Progenitor cell of endocrine pancreas (in vitro differentiated cells): ENCODE data around the gene LRBA. TPM values are rescaled to one million over a fixed set of nuclear protein-coding genes. Genes with fewer than 3 reads are reported as not detected.

Experiments used
- DNase-seq: peaks from one replicate; pipeline ENCODE4 v3.0.0; 2021; ENCODE audit warnings: low spot score; ENCODE audit not compliant: unreplicated experiment
- H3K27ac Mint-ChIP-seq: 2 replicates; pipeline ENCODE4 v1.8.0; 2021; ENCODE audit warnings: mild to moderate bottlenecking, moderate library complexity, mixed read lengths
- H3K27me3 Mint-ChIP-seq: 2 replicates; pipeline ENCODE4 v1.8.0; 2021; ENCODE audit warnings: mixed read lengths
- H3K36me3 Mint-ChIP-seq: 2 replicates; pipeline ENCODE4 v1.8.0; 2022; ENCODE audit warnings: mixed read lengths; ENCODE audit not compliant: insufficient read depth
- H3K4me1 Mint-ChIP-seq: 2 replicates; pipeline ENCODE4 v1.8.0; 2021; ENCODE audit warnings: low read depth, mixed read lengths
- H3K4me3 Mint-ChIP-seq: 2 replicates; pipeline ENCODE4 v1.8.0; 2021; ENCODE audit warnings: low read depth, mild to moderate bottlenecking, moderate library complexity, mixed read lengths
- H3K9me3 Mint-ChIP-seq: 2 replicates; pipeline ENCODE4 v1.8.0; 2021; ENCODE audit warnings: low read depth, mixed read lengths
- total RNA-seq: library from RNA; stranded (reverse); gene quantifications from 2 replicates; pipeline ENCODE4 v1.2.1, GENCODE V29; 2021
- TF ChIP-seq, protein P1 (sequence below): fragments of 200-600 bp; sonication (generic); IDR thresholded peaks from one replicate; pipeline ENCODE4 v1.5.0; 2021; ENCODE audit warnings: antibody characterized with exemption, mild to moderate bottlenecking; ENCODE audit not compliant: unreplicated experiment

Gene LRBA
- total RNA-seq, 1 donor from 2014 or later, result 95.2 TPM

DNA sequence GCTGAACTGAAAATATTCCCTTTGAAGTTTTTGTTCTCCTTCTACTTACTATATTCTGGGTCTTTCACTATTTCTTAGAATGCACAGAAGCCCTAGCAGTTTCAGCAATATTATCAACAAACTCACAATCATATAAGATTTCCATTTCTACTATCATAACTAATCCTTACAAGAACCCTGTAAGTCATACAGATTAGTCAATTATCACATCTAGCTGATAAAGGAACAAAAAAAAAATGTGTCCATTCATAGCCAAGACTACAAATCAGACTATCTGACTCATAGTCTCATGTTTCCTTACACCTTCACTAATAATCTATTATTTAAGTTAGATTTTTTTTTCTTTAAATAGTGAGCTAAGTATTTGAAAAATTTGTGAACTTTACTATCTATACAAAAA, 72.5 kb downstream of the LRBA start:
- TF ChIP-seq, protein P1, sequence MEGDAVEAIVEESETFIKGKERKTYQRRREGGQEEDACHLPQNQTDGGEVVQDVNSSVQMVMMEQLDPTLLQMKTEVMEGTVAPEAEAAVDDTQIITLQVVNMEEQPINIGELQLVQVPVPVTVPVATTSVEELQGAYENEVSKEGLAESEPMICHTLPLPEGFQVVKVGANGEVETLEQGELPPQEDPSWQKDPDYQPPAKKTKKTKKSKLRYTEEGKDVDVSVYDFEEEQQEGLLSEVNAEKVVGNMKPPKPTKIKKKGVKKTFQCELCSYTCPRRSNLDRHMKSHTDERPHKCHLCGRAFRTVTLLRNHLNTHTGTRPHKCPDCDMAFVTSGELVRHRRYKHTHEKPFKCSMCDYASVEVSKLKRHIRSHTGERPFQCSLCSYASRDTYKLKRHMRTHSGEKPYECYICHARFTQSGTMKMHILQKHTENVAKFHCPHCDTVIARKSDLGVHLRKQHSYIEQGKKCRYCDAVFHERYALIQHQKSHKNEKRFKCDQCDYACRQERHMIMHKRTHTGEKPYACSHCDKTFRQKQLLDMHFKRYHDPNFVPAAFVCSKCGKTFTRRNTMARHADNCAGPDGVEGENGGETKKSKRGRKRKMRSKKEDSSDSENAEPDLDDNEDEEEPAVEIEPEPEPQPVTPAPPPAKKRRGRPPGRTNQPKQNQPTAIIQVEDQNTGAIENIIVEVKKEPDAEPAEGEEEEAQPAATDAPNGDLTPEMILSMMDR, result no peak
- no peaks in the 10 kb centered on the region for H3K9me3 Mint-ChIP-seq
- no peaks in the 10 kb centered on the region for H3K36me3 Mint-ChIP-seq
- H3K4me1 Mint-ChIP-seq, result peaks cover 12% of the 10 kb centered on the region
- H3K27ac Mint-ChIP-seq, result no peak overlapping the region
- H3K4me3 Mint-ChIP-seq, result no peak overlapping the region
- no peaks in the 10 kb centered on the region for H3K27me3 Mint-ChIP-seq
- DNase-seq, result no peak

DNA sequence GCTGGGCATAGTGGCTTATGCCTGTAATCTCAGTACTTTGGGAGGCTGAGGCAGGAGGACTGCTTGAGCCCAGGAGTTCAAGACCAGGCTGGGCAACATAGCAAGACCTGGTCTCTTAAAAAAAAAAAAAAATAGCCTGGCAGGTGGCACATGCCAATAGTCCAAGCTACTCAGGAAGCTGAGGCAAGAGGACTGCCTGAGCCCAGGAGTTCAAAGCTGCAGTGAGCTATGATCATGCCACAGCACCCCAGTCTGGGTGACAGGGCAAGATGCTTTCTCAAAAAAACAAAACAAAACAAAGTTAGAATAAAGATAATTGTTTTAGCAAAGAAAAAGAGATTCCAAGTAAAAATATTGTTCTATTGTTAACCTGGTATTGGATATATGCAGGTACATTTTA, 75.0 kb downstream of the LRBA start:
- Mint-ChIP-seq H3K9me3 (no peaks in the 10 kb centered on the region), H3K27me3 (no peaks in the 10 kb centered on the region), H3K4me3 (no peak overlapping the region), H3K27ac (no peak overlapping the region), H3K4me1 (peaks cover 5% of the 10 kb centered on the region), H3K36me3 (no peaks in the 10 kb centered on the region)
- no peak for DNase-seq
- TF ChIP-seq, protein P1, result no peak

DNA sequence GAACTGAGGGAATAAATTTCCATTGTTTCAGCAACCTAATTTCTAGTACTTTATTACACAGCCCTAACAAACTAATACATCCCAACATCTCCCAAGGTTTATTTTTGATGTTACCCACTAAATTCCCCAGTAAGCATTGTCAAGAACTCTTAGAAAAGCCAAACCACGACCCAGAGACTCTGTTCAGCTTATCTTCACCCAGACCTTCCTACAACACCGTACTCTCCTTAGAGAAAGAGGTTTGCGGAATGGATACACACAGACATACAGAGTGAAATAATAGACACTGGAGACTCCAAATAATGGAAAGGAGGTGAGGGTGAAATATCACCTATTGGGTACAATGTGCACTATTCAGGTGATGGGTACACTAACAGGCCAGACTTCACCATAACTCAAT, 75.6 kb downstream of the LRBA start:
- peaks cover 5% of the 10 kb centered on the region for H3K4me1 Mint-ChIP-seq
- TF ChIP-seq, protein P1, result no peak
- H3K27ac Mint-ChIP-seq, result peak overlapping the region; percentile 76
- no peak overlapping the region for H3K4me3 Mint-ChIP-seq
- no peak for DNase-seq
- H3K9me3 Mint-ChIP-seq, result no peaks in the 10 kb centered on the region
- H3K27me3 Mint-ChIP-seq, result no peaks in the 10 kb centered on the region
- no peaks in the 10 kb centered on the region for H3K36me3 Mint-ChIP-seq

DNA sequence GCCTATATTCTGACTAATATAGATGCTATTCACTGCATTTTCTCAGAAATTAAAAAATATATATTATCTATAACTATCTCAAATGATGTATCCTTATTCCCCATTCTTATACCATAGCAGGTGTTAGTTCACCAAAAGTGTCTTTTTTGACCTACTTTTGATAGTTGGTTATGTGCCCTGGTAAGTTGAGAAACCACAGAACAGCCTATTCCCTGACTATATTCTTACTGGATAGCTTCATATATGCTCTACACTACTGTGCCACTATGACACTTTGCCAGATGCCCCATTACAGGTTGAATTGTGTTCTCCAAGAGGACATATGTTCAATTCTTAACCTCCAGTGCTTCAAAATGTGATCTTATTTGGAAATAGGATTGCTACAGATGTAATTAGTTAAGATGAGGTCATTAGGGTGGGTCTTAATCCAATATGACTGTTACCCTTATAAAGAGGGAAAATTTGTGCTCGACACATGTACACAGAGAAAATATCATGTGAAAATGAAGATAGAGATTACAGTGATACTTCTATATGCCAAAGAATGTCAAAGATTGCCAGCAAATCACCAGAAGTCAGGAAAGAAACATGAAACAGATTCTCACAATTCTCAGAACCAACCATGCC, 76.1 kb downstream of the LRBA start:
- TF ChIP-seq, protein P1, result no peak
- no peaks in the 10 kb centered on the region for H3K9me3 Mint-ChIP-seq
- H3K4me3 Mint-ChIP-seq, result no peak overlapping the region
- peak overlapping the region; percentile 76 for H3K27ac Mint-ChIP-seq
- no peak for DNase-seq
- H3K27me3 Mint-ChIP-seq, result no peaks in the 10 kb centered on the region
- H3K4me1 Mint-ChIP-seq, result peaks cover 5% of the 10 kb centered on the region
- no peaks in the 10 kb centered on the region for H3K36me3 Mint-ChIP-seq

DNA sequence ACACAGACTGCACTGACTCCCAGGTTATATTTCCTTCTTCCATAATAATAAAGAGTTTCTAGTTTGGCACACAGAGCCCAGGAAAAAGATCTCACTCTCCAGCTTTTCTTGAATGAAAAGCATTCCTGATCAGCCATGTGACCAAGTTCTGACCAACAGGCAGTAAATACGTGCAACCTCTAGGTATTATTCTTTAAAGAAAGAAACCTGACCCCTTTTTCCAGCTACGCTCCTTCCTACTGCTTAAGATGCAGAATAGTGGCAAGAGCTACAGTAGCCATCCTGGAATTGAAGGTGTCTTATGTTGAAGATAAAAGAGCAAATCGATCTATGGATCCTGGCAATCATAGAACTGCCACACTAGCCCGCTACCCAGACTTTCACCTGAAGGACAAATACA, 76.7 kb downstream of the LRBA start:
- Mint-ChIP-seq H3K9me3 (no peaks in the 10 kb centered on the region), H3K4me3 (no peak overlapping the region), H3K36me3 (no peaks in the 10 kb centered on the region), H3K27me3 (no peaks in the 10 kb centered on the region), H3K4me1 (peaks cover 5% of the 10 kb centered on the region), H3K27ac (peak overlapping the region; percentile 83)
- DNase-seq, result no peak
- TF ChIP-seq, protein P1, result no peak
